IPS-NIHi7 (cell line): ENCODE data around the gene CTNNA1.

Experiments used
- DNase-seq: peaks from one replicate; pipeline ENCODE4 v3.0.0; 2012; ENCODE audit warnings: mixed read lengths; ENCODE audit errors: extremely low spot score

Gene CTNNA1

GRCh38 chr5:138965626-138966025 lies 212.4 kb downstream of the CTNNA1 start:
- DNase-seq, result no peak

GRCh38 chr5:138966236-138966985 lies 213.2 kb downstream of the CTNNA1 start:
- no peak for DNase-seq

DNA sequence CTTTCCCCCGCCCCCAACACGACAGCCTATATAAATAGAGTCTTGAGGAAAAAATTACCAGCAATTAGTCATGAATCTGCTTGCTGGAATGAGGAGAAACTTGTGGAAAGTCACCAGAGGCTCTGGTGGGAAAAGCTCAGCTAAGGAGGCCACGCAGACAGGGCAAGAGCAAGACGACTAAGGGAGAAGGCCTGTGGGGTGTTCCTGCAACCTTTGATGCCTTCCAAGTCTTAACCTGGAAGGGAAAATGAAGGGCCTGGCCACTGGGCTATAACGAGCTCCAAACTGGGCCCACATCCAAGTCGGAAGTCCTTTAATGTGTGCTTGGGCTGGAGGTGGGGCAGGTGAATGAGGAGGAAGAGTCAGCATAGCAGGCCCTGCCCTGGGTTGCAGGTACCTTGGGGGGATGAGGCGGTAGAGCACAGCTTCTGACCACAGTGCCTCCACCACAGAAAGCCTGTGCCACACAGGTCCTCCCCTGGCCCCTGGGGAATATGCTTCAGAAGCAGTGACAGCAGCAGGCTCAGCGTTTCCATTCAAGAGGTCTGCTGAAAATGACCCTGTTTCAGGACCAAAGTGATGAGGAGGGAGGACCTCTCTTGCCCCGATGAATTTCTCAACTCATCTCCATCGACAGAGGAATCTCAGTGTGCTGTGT lies 214.7 kb downstream of the CTNNA1 start:
- DNase-seq, result no peak

- DNase-seq, result no peak
Measured at GRCh38 chr5:138968601-138969000, 215.4 kb downstream of the CTNNA1 start.

DNA sequence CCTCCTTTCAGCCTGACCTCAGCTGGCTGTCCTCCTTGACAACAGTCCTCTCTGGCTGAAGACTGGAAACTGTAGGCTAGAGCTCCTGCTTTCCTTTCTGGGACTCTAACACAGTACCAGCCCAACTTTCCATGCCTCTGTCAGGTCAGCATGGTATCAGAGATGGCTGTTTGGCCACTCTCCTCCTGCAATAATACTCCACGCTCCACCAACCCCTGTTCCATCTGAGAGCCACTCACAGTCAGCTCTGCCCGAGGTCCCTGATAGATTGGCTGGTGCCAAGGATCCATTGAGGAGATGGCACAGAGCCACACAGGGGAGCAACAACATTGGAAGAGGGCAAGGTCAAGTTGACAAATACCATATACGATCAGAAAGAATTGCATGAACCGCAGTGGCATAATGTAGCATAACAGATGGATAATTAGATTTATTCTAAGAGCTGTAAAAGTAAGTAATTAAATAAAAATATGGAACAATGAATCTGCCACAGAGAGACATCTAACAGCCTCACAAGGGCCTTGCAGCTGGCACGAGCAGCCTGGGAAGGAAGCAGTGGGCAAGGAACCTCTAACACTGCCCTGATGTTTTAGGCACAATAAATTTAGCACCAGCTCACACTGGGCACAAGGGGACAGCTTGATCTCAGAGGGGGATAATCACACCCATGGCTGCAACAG lies 216.2 kb downstream of the CTNNA1 start:
- no peak for DNase-seq

DNA sequence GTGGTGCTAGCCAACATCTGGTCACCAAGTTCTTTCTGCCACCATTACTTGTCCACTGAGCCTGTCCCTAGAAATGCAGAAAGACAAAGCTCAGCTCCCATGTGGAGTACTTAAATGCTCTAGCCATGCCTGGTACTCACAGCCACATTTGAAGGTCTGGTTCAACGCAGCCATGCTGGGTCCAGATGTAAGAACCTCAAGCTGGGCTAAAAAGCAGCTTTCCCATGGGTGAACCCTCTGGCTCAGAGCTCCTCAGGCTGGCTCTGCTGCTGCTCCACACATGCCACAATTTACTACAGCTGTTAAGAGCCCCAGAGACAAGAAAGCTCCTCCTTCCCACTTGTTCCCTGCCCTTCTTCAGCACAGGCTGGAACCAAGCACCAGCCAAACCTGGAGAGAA lies 219.0 kb downstream of the CTNNA1 start:
- no peak for DNase-seq

DNA sequence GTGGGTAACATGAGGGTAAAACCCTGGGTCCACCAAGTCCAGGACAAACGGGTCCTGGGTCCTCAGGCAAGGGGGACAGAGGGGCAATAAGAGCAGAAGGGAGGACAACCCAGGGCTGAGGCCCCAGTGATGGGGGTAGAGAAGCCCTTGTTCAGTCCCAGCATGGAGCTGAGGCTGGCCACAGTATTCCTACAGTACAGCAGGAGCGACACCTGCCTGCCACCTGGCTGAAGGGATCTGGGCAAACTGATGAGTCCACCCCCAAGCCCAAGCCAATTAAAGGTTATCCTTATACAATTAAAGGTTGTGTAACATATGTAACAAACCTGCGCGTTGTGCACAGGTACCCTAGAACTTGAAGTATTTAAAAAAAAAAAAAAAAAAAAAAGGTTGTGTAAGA lies 219.6 kb downstream of the CTNNA1 start:
- DNase-seq, result peak; percentile 66

- DNase-seq, result no peak
Measured at GRCh38 chr5:138974227-138975063, 221.2 kb downstream of the CTNNA1 start.

DNA sequence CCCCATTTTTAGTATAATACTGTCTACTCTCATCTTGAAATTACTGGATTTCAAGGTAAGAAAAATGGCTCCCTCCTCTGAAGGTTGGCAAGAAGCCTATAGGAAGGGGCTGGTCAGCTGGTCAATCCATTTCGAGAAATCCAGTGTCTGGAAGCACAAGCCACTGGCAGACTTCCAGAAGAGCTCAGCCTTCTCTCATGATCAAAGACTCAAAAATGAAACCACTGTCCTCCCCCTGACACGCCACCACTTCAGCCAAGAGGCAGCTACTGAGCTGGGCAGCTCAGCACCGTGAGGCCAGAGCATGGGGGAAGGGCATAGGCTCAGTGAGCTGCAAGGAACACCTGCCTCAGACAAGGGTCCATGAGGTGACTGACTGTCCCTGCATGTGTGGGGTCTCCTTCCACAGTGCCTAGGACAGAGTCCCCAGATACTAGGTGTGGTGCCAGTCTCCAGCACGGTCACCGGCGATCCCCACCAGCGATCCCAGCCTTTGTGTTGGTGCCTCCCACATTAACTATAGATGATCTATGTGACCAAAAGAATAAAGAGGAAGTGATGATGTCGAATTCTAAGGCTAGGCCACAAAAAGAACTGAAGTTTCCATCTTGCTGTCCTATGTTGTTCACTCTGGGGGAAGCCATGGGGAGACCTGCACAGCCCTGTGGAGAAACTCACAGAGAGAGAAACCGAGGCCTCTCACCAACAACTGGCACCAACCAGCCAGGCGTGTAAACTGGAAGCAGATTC lies 222.0 kb downstream of the CTNNA1 start:
- no peak for DNase-seq

- no peak for DNase-seq
Measured at GRCh38 chr5:138978080-138978479, 224.9 kb downstream of the CTNNA1 start.

DNA sequence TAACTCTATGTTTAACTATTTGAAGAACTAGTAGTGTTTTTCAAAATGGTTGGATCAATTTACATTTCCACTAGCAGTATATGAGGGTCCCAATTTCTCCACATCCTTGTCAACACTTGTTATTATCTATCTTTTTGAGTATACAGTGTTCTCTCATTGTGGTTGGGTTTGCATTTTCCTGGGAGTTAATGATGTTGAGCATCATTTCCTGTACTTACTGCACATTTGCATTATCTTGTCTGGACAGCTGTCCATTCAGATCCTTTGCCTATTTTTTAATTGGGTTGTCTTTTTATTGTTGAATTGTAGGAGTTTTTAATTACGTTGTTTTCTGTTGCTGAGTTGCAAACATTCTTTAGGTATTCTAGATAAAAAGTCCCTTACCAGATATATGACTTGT lies 225.4 kb downstream of the CTNNA1 start:
- DNase-seq, result no peak

- no peak for DNase-seq
Measured at GRCh38 chr5:138979684-138980280, 226.6 kb downstream of the CTNNA1 start.

DNA sequence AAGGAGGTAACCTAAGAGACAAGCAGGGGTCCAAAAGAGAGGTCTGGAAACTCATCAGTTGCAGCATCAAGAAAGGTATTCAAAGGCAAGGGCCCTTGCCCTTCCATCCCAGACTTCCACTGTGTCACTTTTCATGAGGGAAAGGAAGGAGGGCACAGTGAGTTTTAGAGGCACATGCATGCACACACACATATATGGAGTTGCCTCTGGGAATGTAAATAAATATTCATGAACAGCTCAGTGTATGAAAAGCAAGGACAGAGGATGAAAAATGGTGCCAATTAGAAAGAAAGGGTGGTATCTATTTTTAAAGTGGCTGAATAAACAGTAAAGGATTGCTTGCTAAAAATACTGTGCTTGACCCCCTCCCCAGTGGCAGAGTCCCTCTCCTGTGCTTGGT lies 227.2 kb downstream of the CTNNA1 start:
- peak; percentile 4 for DNase-seq

DNA sequence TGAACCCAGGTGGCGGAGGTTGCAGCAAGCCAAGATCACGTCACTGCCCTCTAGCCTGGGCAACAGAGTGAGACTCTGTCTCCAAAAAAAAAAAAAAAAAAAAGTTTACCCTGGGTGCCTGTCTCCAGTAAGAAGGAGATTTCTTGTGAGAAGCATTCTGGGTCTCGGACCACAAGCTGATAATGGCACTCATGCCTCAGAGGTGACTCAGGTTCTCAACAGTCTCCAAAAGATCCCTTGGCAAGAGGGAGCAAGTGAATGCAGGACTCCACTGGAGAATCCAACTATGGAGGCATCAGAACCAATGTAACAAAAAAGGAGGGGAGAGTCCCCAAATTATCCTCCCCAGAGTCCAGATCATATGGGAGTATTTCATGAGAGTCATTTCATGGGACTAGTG lies 227.9 kb downstream of the CTNNA1 start:
- DNase-seq, result peak; percentile 7

DNA sequence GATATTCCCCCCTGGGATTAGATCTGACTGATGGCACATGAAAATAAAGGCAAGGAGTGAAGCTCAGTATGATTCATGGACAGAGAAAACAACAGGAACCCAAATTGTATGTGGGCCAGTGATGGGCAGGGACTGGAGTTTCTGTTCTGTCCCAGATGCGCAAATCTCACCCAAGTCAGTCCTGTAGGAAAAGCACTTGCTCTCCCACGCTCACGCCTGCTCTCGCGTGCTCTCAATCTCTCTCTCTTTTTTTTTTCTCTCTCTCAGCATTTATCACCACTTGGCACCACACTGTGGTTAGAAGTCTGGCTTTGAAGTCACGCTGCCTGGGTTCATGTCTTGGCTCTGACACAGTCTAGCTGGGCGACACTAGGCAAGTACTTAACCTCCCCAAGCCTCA lies 228.4 kb downstream of the CTNNA1 start:
- DNase-seq, result no peak

- no peak for DNase-seq
Measured at GRCh38 chr5:138983984-138984383, 230.8 kb downstream of the CTNNA1 start.
